Endothelial cell of umbilical vein (primary cell): ENCODE measurements around the gene SYNE1. TPM values are rescaled to one million over a fixed set of nuclear protein-coding genes. Genes with fewer than 3 reads are reported as not detected.

Experiments
- BruUV-seq: library from RNA; stranded (reverse); fragments of 400-500 nt; replicated peaks from 2 replicates; lab custom pipeline; 2021; lab: Mats Ljungman, UMichigan
- CTCF ChIA-PET: fragments of 300-600, 350-600 bp; sonication (Branson Sonifier 250); formaldehyde crosslinking; loops from one replicate; lab custom pipeline; 2021; ENCODE audit warnings: antibody characterized with exemption, inconsistent platforms; lab: Charles Lee
- POLR2A ChIA-PET: fragments of 300-600, 350-600 bp; sonication (Branson Sonifier 250); formaldehyde crosslinking; loops from one replicate; lab custom pipeline; 2021; ENCODE audit warnings: antibody characterized with exemption, inconsistent platforms; lab: Charles Lee
- DNase-seq: peaks from one replicate; pipeline ENCODE4 v3.0.0-alpha.2; 2011; ENCODE audit warnings: low read depth, low spot score
- FAIRE-seq: peaks from 2 replicates; lab custom pipeline; 2011; peaks lifted over from hg19 to GRCh38; lab: Jason Lieb, UNC
- H2AFZ ChIP-seq: 2 replicates; pipeline ENCODE4 v1.6.0; 2012; ENCODE audit warnings: low read depth, low read length, control low read depth, inconsistent platforms
- H3K27ac ChIP-seq: 2 replicates; pipeline ENCODE4 v1.5.1; 2011; ENCODE audit warnings: low read depth, mild to moderate bottlenecking, control low read depth, low read length, moderate library complexity; ENCODE audit not compliant: insufficient read depth
- H3K27me3 ChIP-seq, 2 experiments: 2 replicates each; pipeline versions ENCODE4 v1.6.0 to v1.6.1; 2011; ENCODE audit warnings: low read length in 2 of 2, mixed read lengths in 1 of 2; ENCODE audit not compliant: control insufficient read depth in 2 of 2, insufficient read depth in 2 of 2
- H3K36me3 ChIP-seq, 2 experiments: 2 replicates in 1 of 2; 3 replicates in 1 of 2; pipeline ENCODE4 v1.5.1; 2011; ENCODE audit warnings: low read length in 2 of 2, mild to moderate bottlenecking in 1 of 2, moderate library complexity in 1 of 2; ENCODE audit not compliant: control insufficient read depth in 2 of 2, insufficient read depth in 2 of 2; ENCODE audit errors: extremely low read depth in 1 of 2
- H3K4me1 ChIP-seq: 3 replicates; pipeline ENCODE4 v1.5.1; 2011; ENCODE audit warnings: mild to moderate bottlenecking, low read length; ENCODE audit not compliant: control insufficient read depth, insufficient read depth; ENCODE audit errors: extremely low read depth
- H3K4me2 ChIP-seq: 2 replicates; pipeline ENCODE4 v1.6.1; 2011; ENCODE audit warnings: low read length, control low read depth, mixed read lengths; ENCODE audit not compliant: insufficient read depth
- H3K4me3 ChIP-seq, 3 experiments: fragments of 200-600 bp in 1 of 3; sonication (generic), shearing (Covaris generic) in 1 of 3; replicated peaks in 1 of 3; 2 replicates each; pipeline ENCODE4 v1.5.1; 2011 to 2016; ENCODE audit warnings: control low read depth in 3 of 3, low read length in 3 of 3, mild to moderate bottlenecking in 2 of 3, inconsistent platforms in 1 of 3, low read depth in 1 of 3, moderate library complexity in 1 of 3; ENCODE audit not compliant: insufficient read depth in 1 of 3
- H3K79me2 ChIP-seq: 2 replicates; pipeline ENCODE4 v1.6.0; 2012; ENCODE audit warnings: low read length, inconsistent platforms; ENCODE audit not compliant: control insufficient read depth, insufficient read depth
- H3K9ac ChIP-seq: replicated peaks from 2 replicates; pipeline ENCODE3; 2011; ENCODE audit warnings: low read length, control low read depth; ENCODE audit not compliant: insufficient read depth; ENCODE audit errors: extremely low read depth
- H3K9me1 ChIP-seq: replicated peaks from 3 replicates; pipeline ENCODE4 v1.6.0; 2011; ENCODE audit warnings: mild to moderate bottlenecking, low read length; ENCODE audit not compliant: control insufficient read depth, insufficient read depth; ENCODE audit errors: extremely low read depth
- H3K9me3 ChIP-seq: replicated peaks from 2 replicates; pipeline ENCODE4 v1.5.1; 2012; ENCODE audit warnings: low read length, inconsistent platforms; ENCODE audit not compliant: control insufficient read depth, insufficient read depth
- H4K20me1 ChIP-seq: replicated peaks from 2 replicates; pipeline ENCODE3; 2011; ENCODE audit warnings: mild to moderate bottlenecking, low read length; ENCODE audit not compliant: control insufficient read depth, insufficient read depth; ENCODE audit errors: extremely low read depth
- EZH2 ChIP-seq: IDR thresholded peaks from 2 replicates; pipeline ENCODE4 v1.6.1; 2012; ENCODE audit warnings: borderline replicate concordance, low read depth, mild to moderate bottlenecking, moderate library complexity, low read length, inconsistent platforms; ENCODE audit not compliant: severe bottlenecking
- FOS ChIP-seq: IDR thresholded peaks from 2 replicates; pipeline ENCODE4 v1.6.1; 2011; ENCODE audit warnings: mild to moderate bottlenecking, low read length, moderate library complexity, borderline replicate concordance; ENCODE audit not compliant: insufficient read depth
- GATA2 ChIP-seq: IDR thresholded peaks from 2 replicates; pipeline ENCODE4 v1.7.0; 2011; ENCODE audit warnings: low read depth, mild to moderate bottlenecking, moderate library complexity, mixed read lengths, low read length; ENCODE audit not compliant: insufficient read length, insufficient read depth
- JUN ChIP-seq: IDR thresholded peaks from 2 replicates; pipeline ENCODE4 v1.6.1; 2011; ENCODE audit warnings: borderline replicate concordance, low read depth; ENCODE audit not compliant: insufficient read length, insufficient read depth
- MYC ChIP-seq: IDR thresholded peaks from one replicate; pipeline ENCODE4 v1.6.1; 2011; ENCODE audit warnings: mild to moderate bottlenecking, low read depth, low read length
- POLR2A ChIP-seq: IDR thresholded peaks from 2 replicates; pipeline ENCODE4 v1.6.1; 2012; ENCODE audit warnings: low read depth, mild to moderate bottlenecking, control low read depth, low read length
- POLR2AphosphoS5 ChIP-seq: IDR thresholded peaks from 2 replicates; pipeline ENCODE4 v1.6.1; 2012; ENCODE audit warnings: low read depth, mild to moderate bottlenecking, control low read depth, low read length, moderate library complexity; ENCODE audit not compliant: insufficient read depth
- dilution Hi-C: fragments of 300-500 bp; cut with MboI; formaldehyde crosslinking; loops from one replicate; pipeline ENCODE4 v1.15.0; 2019; ENCODE audit warnings: low sequenced_read_pairs; ENCODE audit not compliant: extremely low pct_ligation_motif_present
- intact Hi-C: fragments of 100-400 bp; cut with micrococcal nuclease; formaldehyde crosslinking; loops from one replicate; pipeline ENCODE4 v1.10.0; 2022
- polyA plus RNA-seq, 4 experiments: library from polyadenylated mRNA; depleted of rRNA in 3 of 4; stranded (reverse) in 3 of 4; unstranded in 1 of 4; fragments of >200 nt; gene quantifications; 2 replicates each; pipeline versions ENCODE4 v1.2.1 to v1.2.3, GENCODE V29; 2011 to 2012; ENCODE audit warnings: missing spikeins in 1 of 4
- total RNA-seq: library from RNA; stranded (reverse); gene quantifications from 2 replicates; pipeline ENCODE4 v1.2.3, GENCODE V29; 2021
- TF ChIP-seq, protein P1 (sequence below): IDR thresholded peaks from 2 replicates; pipeline ENCODE4 v1.6.1; 2011; ENCODE audit not compliant: insufficient read depth, insufficient read length
- TF ChIP-seq, protein P2 (sequence below), 2 donors: IDR thresholded peaks; 1 replicate in 1 of 2; 2 replicates in 1 of 2; pipeline ENCODE4 v1.5.1; 2011; ENCODE audit warnings: low read length in 2 of 2, mild to moderate bottlenecking in 2 of 2, moderate library complexity in 2 of 2, control low read depth in 1 of 2, inconsistent platforms in 1 of 2, low read depth in 1 of 2; ENCODE audit not compliant: insufficient read depth in 1 of 2; ENCODE audit errors: extremely low read depth in 1 of 2

The SYNE1 gene
- total and polyA plus RNA-seq, 2 donors (not counting 3 experiments of a cell fraction or from before 2014, with no cell fraction given): 26.5 to 52.3 TPM

DNA sequence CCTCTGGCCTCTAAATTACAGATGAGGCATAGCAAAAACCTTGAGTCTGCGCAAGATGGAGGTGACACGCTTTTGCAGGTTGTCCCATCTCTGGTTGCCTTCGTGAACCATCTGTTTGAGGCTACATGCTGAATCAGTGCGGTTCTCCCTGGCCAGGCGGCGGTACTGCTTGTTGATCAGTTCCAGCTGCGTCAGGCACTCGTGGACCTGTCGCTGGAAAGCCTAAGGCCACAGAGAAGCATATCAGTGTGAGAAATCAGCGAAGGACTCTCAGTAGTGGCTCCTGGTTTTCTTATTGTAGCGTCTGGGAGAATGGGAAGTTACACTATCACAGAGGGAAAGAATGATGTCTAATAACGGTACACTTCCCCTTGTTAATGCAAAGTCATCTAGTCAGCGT lies 485.2 kb downstream of the SYNE1 start:
- BruUV-seq: no TSS peak
- no peak overlapping the region for H3K4me2 ChIP-seq
- H4K20me1 ChIP-seq: no peaks in the 10 kb centered on the region
- peaks cover 3 to 15% of the 10 kb centered on the region in 2 experiments for H3K36me3 ChIP-seq
- dilution Hi-C loops (no loop called here), intact Hi-C loops (no loop called here)
- H3K27ac ChIP-seq: no peak overlapping the region
- H3K9me1 ChIP-seq: no peaks in the 10 kb centered on the region
- H3K9ac ChIP-seq: no peak overlapping the region
- no peaks in the 10 kb centered on the region for H3K4me1 ChIP-seq
- TF ChIP-seq POLR2A: no peak
- no peak for TF ChIP-seq POLR2AphosphoS5
- TF ChIP-seq JUN: no peak
- TF ChIP-seq FOS: no peak
- no peak for TF ChIP-seq GATA2
- TF ChIP-seq, protein P1, sequence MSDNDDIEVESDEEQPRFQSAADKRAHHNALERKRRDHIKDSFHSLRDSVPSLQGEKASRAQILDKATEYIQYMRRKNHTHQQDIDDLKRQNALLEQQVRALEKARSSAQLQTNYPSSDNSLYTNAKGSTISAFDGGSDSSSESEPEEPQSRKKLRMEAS: no peak
- no peak for TF ChIP-seq MYC
- TF ChIP-seq, protein P2, sequence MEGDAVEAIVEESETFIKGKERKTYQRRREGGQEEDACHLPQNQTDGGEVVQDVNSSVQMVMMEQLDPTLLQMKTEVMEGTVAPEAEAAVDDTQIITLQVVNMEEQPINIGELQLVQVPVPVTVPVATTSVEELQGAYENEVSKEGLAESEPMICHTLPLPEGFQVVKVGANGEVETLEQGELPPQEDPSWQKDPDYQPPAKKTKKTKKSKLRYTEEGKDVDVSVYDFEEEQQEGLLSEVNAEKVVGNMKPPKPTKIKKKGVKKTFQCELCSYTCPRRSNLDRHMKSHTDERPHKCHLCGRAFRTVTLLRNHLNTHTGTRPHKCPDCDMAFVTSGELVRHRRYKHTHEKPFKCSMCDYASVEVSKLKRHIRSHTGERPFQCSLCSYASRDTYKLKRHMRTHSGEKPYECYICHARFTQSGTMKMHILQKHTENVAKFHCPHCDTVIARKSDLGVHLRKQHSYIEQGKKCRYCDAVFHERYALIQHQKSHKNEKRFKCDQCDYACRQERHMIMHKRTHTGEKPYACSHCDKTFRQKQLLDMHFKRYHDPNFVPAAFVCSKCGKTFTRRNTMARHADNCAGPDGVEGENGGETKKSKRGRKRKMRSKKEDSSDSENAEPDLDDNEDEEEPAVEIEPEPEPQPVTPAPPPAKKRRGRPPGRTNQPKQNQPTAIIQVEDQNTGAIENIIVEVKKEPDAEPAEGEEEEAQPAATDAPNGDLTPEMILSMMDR (IDR thresholded peaks at IDR 0.05; ENCODE audit: extremely low read depth in 1 of 2, insufficient read depth in 1 of 2, low read depth in 1 of 2, low read length in 2 of 2): no peak
- TF ChIP-seq EZH2: no peak
- no peak for DNase-seq
- no peak overlapping the region for H3K4me3 ChIP-seq
- H3K27me3 ChIP-seq: no peaks in the 10 kb centered on the region
- no peaks in the 10 kb centered on the region for H3K9me3 ChIP-seq
- no peaks in the 10 kb centered on the region for H3K79me2 ChIP-seq
- FAIRE-seq: no peak
- ChIA-PET CTCF (interaction anchor here (1.3 kb wide), 1 partner anchor 387 kb away, joined by 9 read pairs; no protein-coding TSS in a partner anchor), POLR2A (no interaction called here)
- H2AFZ ChIP-seq: no peak overlapping the region
